OCI-LY7 (cell line): Measurements from ENCODE around the gene GLIS2. TPM values are rescaled to one million over a fixed set of nuclear protein-coding genes. Genes with fewer than 3 reads are reported as not detected.

Experiments used
- BruUV-seq: library from RNA; stranded (reverse); fragments of 400-500 nt; replicated peaks from 2 replicates; lab custom pipeline; 2021; lab: Mats Ljungman, UMichigan
- CTCF ChIA-PET: fragments of 300-600 bp; sonication (Branson Sonifier 250); formaldehyde crosslinking; loops from one replicate; lab custom pipeline; 2022; ENCODE audit warnings: antibody characterized with exemption; ENCODE audit not compliant: unreplicated experiment; lab: Charles Lee
- POLR2A ChIA-PET: fragments of 300-600 bp; sonication (Branson Sonifier 250); formaldehyde crosslinking; loops from one replicate; lab custom pipeline; 2022; ENCODE audit warnings: antibody characterized with exemption; lab: Charles Lee
- DNase-seq: peaks from one replicate; pipeline ENCODE4 v3.0.0-alpha.2; 2015; ENCODE audit warnings: low spot score
- H2AFZ ChIP-seq: fragments of 200-600 bp; sonication (generic), shearing (Covaris generic); 2 replicates; pipeline ENCODE4 v1.6.1; 2014; ENCODE audit warnings: mild to moderate bottlenecking, antibody characterized with exemption, low read length, moderate library complexity
- H3K27ac ChIP-seq: fragments of 200-600 bp; sonication (generic); 2 replicates; pipeline ENCODE4 v1.5.1; 2014; ENCODE audit warnings: mixed run types, low read depth, mild to moderate bottlenecking, moderate library complexity, low read length, inconsistent platforms; ENCODE audit not compliant: poor library complexity, severe bottlenecking
- H3K36me3 ChIP-seq: fragments of 200-600 bp; sonication (generic); 2 replicates; pipeline ENCODE4 v1.6.1; 2014; ENCODE audit warnings: mild to moderate bottlenecking, antibody characterized with exemption, low read length, moderate library complexity, mixed read lengths; ENCODE audit not compliant: insufficient read depth
- H3K4me1 ChIP-seq: fragments of 200-600 bp; sonication (generic); 2 replicates; pipeline ENCODE4 v1.5.1; 2014; ENCODE audit warnings: mild to moderate bottlenecking, low read length; ENCODE audit not compliant: insufficient read depth, poor library complexity, severe bottlenecking
- H3K4me2 ChIP-seq: fragments of 200-600 bp; sonication (generic); 2 replicates; pipeline ENCODE4 v1.6.1; 2014; ENCODE audit warnings: mild to moderate bottlenecking, low read length
- H3K4me3 ChIP-seq: fragments of 200-600 bp; sonication (generic); 2 replicates; pipeline ENCODE4 v1.5.1; 2014; ENCODE audit warnings: mild to moderate bottlenecking, low read depth, low read length; ENCODE audit not compliant: poor library complexity, severe bottlenecking
- H3K79me2 ChIP-seq: fragments of 200-600 bp; sonication (generic); 2 replicates; pipeline ENCODE4 v1.6.1; 2016; ENCODE audit warnings: low read depth, mild to moderate bottlenecking, low read length, moderate library complexity, mixed read lengths; ENCODE audit not compliant: insufficient read depth
- H3K9me2 ChIP-seq: fragments of 200-600 bp; sonication (generic); 2 replicates; pipeline ENCODE4 v1.6.1; 2016; ENCODE audit warnings: mild to moderate bottlenecking, low read length, mixed read lengths; ENCODE audit not compliant: insufficient read depth
- H3K9me3 ChIP-seq: fragments of 200-600 bp; sonication (generic); 2 replicates; pipeline ENCODE4 v1.6.1; 2014; ENCODE audit warnings: mild to moderate bottlenecking, mixed run types, low read length, mixed read lengths
- H4K20me1 ChIP-seq: fragments of 200-600 bp; sonication (generic); 2 replicates; pipeline ENCODE4 v1.6.1; 2014; ENCODE audit warnings: mild to moderate bottlenecking, antibody characterized with exemption, low read length, moderate library complexity, mixed read lengths; ENCODE audit not compliant: insufficient read depth
- EZH2phosphoT487 ChIP-seq: fragments of 200-600 bp; sonication (generic); IDR thresholded peaks from 2 replicates; pipeline ENCODE4 v1.6.1; 2018; ENCODE audit warnings: low read depth, borderline replicate concordance, mild to moderate bottlenecking, mixed run types, antibody characterized with exemption, low read length, moderate library complexity, mixed read lengths
- intact Hi-C: fragments of 100-400 bp; cut with micrococcal nuclease; formaldehyde crosslinking; loops from one replicate; pipeline ENCODE4 v1.10.0; 2022; ENCODE audit not compliant: unreplicated experiment
- total RNA-seq, 2 experiments: library from RNA; depleted of rRNA in 1 of 2; stranded (reverse); fragments of >200 nt in 1 of 2; shearing (Covaris generic) in 1 of 2; gene quantifications; 2 replicates each; pipeline ENCODE4 v1.2.3, GENCODE V29; 2014 to 2022
- TF ChIP-seq, protein P1 (sequence below): fragments of 200-600 bp; sonication (generic); conservative IDR thresholded peaks from 2 replicates; pipeline ENCODE4 v1.5.1; 2014; ENCODE audit warnings: mild to moderate bottlenecking, antibody characterized with exemption, low read length, moderate library complexity, mixed read lengths

GLIS2 gene
- total RNA-seq, 2 experiments from 2014 or later: 0.08 TPM; not detected in 1

GRCh38 chr16:4358831-4359561, 43.1 kb downstream of the GLIS2 start:
- intact Hi-C loops: loop anchor here (1.0 kb wide), 1 partner anchor 43 kb away; no protein-coding TSS in a partner anchor
- Histone ChIP-seq H3K9me3 (no peaks in the 10 kb centered on the region), H3K4me1 (peaks cover 12% of the 10 kb centered on the region), H3K4me2 (no peak overlapping the region), H3K9me2 (no peaks in the 10 kb centered on the region), H2AFZ (no peak overlapping the region), H3K4me3 (no peak overlapping the region), H3K79me2 (no peaks in the 10 kb centered on the region), H4K20me1 (no peaks in the 10 kb centered on the region), H3K27ac (no peak overlapping the region), H3K36me3 (peaks cover 69% of the 10 kb centered on the region)
- no peak for TF ChIP-seq EZH2phosphoT487
- TF ChIP-seq, protein P1, sequence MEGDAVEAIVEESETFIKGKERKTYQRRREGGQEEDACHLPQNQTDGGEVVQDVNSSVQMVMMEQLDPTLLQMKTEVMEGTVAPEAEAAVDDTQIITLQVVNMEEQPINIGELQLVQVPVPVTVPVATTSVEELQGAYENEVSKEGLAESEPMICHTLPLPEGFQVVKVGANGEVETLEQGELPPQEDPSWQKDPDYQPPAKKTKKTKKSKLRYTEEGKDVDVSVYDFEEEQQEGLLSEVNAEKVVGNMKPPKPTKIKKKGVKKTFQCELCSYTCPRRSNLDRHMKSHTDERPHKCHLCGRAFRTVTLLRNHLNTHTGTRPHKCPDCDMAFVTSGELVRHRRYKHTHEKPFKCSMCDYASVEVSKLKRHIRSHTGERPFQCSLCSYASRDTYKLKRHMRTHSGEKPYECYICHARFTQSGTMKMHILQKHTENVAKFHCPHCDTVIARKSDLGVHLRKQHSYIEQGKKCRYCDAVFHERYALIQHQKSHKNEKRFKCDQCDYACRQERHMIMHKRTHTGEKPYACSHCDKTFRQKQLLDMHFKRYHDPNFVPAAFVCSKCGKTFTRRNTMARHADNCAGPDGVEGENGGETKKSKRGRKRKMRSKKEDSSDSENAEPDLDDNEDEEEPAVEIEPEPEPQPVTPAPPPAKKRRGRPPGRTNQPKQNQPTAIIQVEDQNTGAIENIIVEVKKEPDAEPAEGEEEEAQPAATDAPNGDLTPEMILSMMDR: peak; percentile 89
- ChIA-PET POLR2A (interaction anchor here (0.6 kb wide), 1 partner anchor 116 kb away, joined by 3 read pairs; no protein-coding TSS in a partner anchor), CTCF (interaction anchor here (0.5 kb wide), 1 partner anchor 43 kb away, joined by 3 read pairs; no protein-coding TSS in a partner anchor)
- BruUV-seq: no TSS peak
- peak; percentile 65 for DNase-seq

GRCh38 chr16:4359914-4360313, 44.0 kb downstream of the GLIS2 start:
- BruUV-seq: no TSS peak
- intact Hi-C loops: loop anchor here (1.0 kb wide), 1 partner anchor 42 kb away; no protein-coding TSS in a partner anchor
- Histone ChIP-seq H3K27ac (no peak overlapping the region), H3K9me2 (no peaks in the 10 kb centered on the region), H3K4me1 (peaks cover 12% of the 10 kb centered on the region), H3K36me3 (peaks cover 72% of the 10 kb centered on the region), H3K4me2 (no peak overlapping the region), H3K4me3 (no peak overlapping the region), H4K20me1 (no peaks in the 10 kb centered on the region), H3K79me2 (no peaks in the 10 kb centered on the region), H2AFZ (no peak overlapping the region), H3K9me3 (no peaks in the 10 kb centered on the region)
- ChIA-PET CTCF (no interaction called here), POLR2A (interaction anchor here (0.6 kb wide), 1 partner anchor 443 kb away, joined by 4 read pairs; no protein-coding TSS in a partner anchor)
- TF ChIP-seq, protein P1: no peak
- no peak for TF ChIP-seq EZH2phosphoT487
- no peak for DNase-seq
